Fibroblast of lung (primary cell): ENCODE results near the gene SEC61A1. TPM values are rescaled to one million over a fixed set of nuclear protein-coding genes. Genes with fewer than 3 reads are reported as not detected.

Source experiments
- DNase-seq, 2 donors: peaks; one replicate each; pipeline versions ENCODE4 v3.0.0 to v3.0.0-alpha.2; 2010; ENCODE audit warnings: low read depth in 2 of 2
- H2AFZ ChIP-seq: 2 replicates; pipeline ENCODE4 v1.5.1; 2012; ENCODE audit warnings: low read length, control low read depth, inconsistent platforms
- H3K27ac ChIP-seq: 2 replicates; pipeline ENCODE4 v1.5.1; 2011; ENCODE audit warnings: low read length, control low read depth; ENCODE audit not compliant: insufficient read depth
- H3K27me3 ChIP-seq: 2 replicates; pipeline ENCODE4 v1.5.1; 2011; ENCODE audit warnings: mild to moderate bottlenecking, low read length; ENCODE audit not compliant: control insufficient read depth, insufficient read depth
- H3K36me3 ChIP-seq: 2 replicates; pipeline ENCODE4 v1.5.1; 2011; ENCODE audit warnings: low read length; ENCODE audit not compliant: control insufficient read depth, insufficient read depth
- H3K4me1 ChIP-seq: 2 replicates; pipeline ENCODE4 v1.5.1; 2011; ENCODE audit warnings: low read length; ENCODE audit not compliant: control insufficient read depth, insufficient read depth; ENCODE audit errors: extremely low read depth
- H3K4me2 ChIP-seq: 2 replicates; pipeline ENCODE4 v1.5.1; 2011; ENCODE audit warnings: low read length, control low read depth; ENCODE audit not compliant: insufficient read depth; ENCODE audit errors: extremely low read depth
- H3K4me3 ChIP-seq, 4 experiments: fragments of 200-600 bp in 1 of 4; sonication (generic) in 1 of 4; replicated peaks in 1 of 4; 2 replicates each; pipeline ENCODE4 v1.5.1; 2011 to 2016; ENCODE audit warnings: low read length in 4 of 4, low read depth in 3 of 4, mild to moderate bottlenecking in 3 of 4, control low read depth in 2 of 4, inconsistent platforms in 1 of 4, mixed read lengths in 1 of 4; ENCODE audit not compliant: insufficient read depth in 1 of 4; ENCODE audit errors: control extremely low read depth in 1 of 4
- H3K79me2 ChIP-seq: 2 replicates; pipeline ENCODE4 v1.5.1; 2012; ENCODE audit warnings: mild to moderate bottlenecking, low read length, inconsistent platforms; ENCODE audit not compliant: control insufficient read depth, insufficient read depth
- H3K9ac ChIP-seq: 2 replicates; pipeline ENCODE4 v1.5.1; 2011; ENCODE audit warnings: mild to moderate bottlenecking, low read length, control low read depth; ENCODE audit not compliant: insufficient read depth
- H3K9me3 ChIP-seq: 2 replicates; pipeline ENCODE4 v1.5.1; 2012; ENCODE audit warnings: low read depth, low read length; ENCODE audit not compliant: control insufficient read depth, insufficient read depth
- H4K20me1 ChIP-seq: 2 replicates; pipeline ENCODE4 v1.5.1; 2011; ENCODE audit warnings: low read length; ENCODE audit not compliant: control insufficient read depth, insufficient read depth; ENCODE audit errors: extremely low read depth
- EZH2 ChIP-seq: IDR thresholded peaks from 2 replicates; pipeline ENCODE4 v1.5.1; 2012; ENCODE audit warnings: low read length, control low read depth, mild to moderate bottlenecking; ENCODE audit errors: missing control alignments
- polyA plus RNA-seq, 2 donors: library from polyadenylated mRNA; depleted of rRNA in 1 of 2; stranded (reverse) in 1 of 2; unstranded in 1 of 2; fragments of >200 nt; gene quantifications; 2 replicates each; pipeline ENCODE4 v1.2.1, GENCODE V29; 2011 to 2012; ENCODE audit warnings: missing spikeins in 1 of 2
- total RNA-seq: library from RNA; depleted of rRNA; stranded (reverse); fragments of >200 nt; gene quantifications from 2 replicates; pipeline ENCODE4 v1.2.1, GENCODE V29; 2014
- TF ChIP-seq, protein P1 (sequence below), 2 donors: IDR thresholded peaks in 1 of 2; conservative IDR thresholded peaks in 1 of 2; 1 replicate in 1 of 2; 2 replicates in 1 of 2; pipeline ENCODE4 v1.5.1; 2011 to 2012; ENCODE audit warnings: low read length in 2 of 2, control low read depth in 1 of 2, inconsistent platforms in 1 of 2, low read depth in 1 of 2, mild to moderate bottlenecking in 1 of 2

SEC61A1 gene
- total and polyA plus RNA-seq, 2 donors (not counting 1 experiment from before 2014, with no cell fraction given): 398 to 509 TPM

GRCh38 chr3:128050597-128050996, 1.6 kb upstream of the SEC61A1 start:
- no peaks in the 10 kb centered on the region for H3K9me3 ChIP-seq
- no peak for DNase-seq
- H3K27ac ChIP-seq: no peak overlapping the region
- H2AFZ ChIP-seq: no peak overlapping the region
- peaks cover 11% of the 10 kb centered on the region for H3K36me3 ChIP-seq
- H3K27me3 ChIP-seq: peaks cover 2% of the 10 kb centered on the region
- H4K20me1 ChIP-seq: no peaks in the 10 kb centered on the region
- H3K79me2 ChIP-seq: peaks cover 34% of the 10 kb centered on the region
- H3K4me2 ChIP-seq: no peak overlapping the region
- TF ChIP-seq, protein P1, sequence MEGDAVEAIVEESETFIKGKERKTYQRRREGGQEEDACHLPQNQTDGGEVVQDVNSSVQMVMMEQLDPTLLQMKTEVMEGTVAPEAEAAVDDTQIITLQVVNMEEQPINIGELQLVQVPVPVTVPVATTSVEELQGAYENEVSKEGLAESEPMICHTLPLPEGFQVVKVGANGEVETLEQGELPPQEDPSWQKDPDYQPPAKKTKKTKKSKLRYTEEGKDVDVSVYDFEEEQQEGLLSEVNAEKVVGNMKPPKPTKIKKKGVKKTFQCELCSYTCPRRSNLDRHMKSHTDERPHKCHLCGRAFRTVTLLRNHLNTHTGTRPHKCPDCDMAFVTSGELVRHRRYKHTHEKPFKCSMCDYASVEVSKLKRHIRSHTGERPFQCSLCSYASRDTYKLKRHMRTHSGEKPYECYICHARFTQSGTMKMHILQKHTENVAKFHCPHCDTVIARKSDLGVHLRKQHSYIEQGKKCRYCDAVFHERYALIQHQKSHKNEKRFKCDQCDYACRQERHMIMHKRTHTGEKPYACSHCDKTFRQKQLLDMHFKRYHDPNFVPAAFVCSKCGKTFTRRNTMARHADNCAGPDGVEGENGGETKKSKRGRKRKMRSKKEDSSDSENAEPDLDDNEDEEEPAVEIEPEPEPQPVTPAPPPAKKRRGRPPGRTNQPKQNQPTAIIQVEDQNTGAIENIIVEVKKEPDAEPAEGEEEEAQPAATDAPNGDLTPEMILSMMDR (conservative IDR thresholded peaks at IDR 0.05 in 1 of 2, IDR thresholded peaks at IDR 0.05 in 1 of 2; ENCODE audit: low read depth in 1 of 2, low read length in 2 of 2): no peak
- TF ChIP-seq EZH2: no peak
- peak overlapping the region in 1 of 4 experiments; percentile 90 for H3K4me3 ChIP-seq
- no peak overlapping the region for H3K9ac ChIP-seq
- peaks cover 6% of the 10 kb centered on the region for H3K4me1 ChIP-seq

GRCh38 chr3:128051459-128051836, 789 bp upstream of the SEC61A1 start:
- peak overlapping the region; percentile 82 for H3K27ac ChIP-seq
- H3K9ac ChIP-seq: peak overlapping the region; percentile 73
- peaks cover 42% of the 10 kb centered on the region for H3K79me2 ChIP-seq
- H3K9me3 ChIP-seq: no peaks in the 10 kb centered on the region
- peak overlapping the region; percentile 67 for H3K4me2 ChIP-seq
- no peaks in the 10 kb centered on the region for H4K20me1 ChIP-seq
- H3K4me3 ChIP-seq: peak overlapping the region; percentile 70 to 90 (median 82)
- H3K36me3 ChIP-seq: peaks cover 13% of the 10 kb centered on the region
- TF ChIP-seq, protein P1 (conservative IDR thresholded peaks at IDR 0.05 in 1 of 2, IDR thresholded peaks at IDR 0.05 in 1 of 2; ENCODE audit: low read depth in 1 of 2, low read length in 2 of 2): no peak
- no peak for TF ChIP-seq EZH2
- peak in 1 of 2 donors; percentile 38 for DNase-seq
- no peaks in the 10 kb centered on the region for H3K27me3 ChIP-seq
- peak overlapping the region; percentile 88 for H2AFZ ChIP-seq
- peaks cover 6% of the 10 kb centered on the region for H3K4me1 ChIP-seq

GRCh38 chr3:128052595-128053351, 536 bp downstream of the SEC61A1 start:
- Histone ChIP-seq H3K36me3 (peaks cover 17% of the 10 kb centered on the region), H2AFZ (no peak overlapping the region), H3K27me3 (no peaks in the 10 kb centered on the region), H3K4me2 (peak overlapping the region; percentile 99), H3K79me2 (peaks cover 51% of the 10 kb centered on the region), H3K9me3 (no peaks in the 10 kb centered on the region), H3K9ac (peak overlapping the region; percentile 97), H3K4me3 (peak overlapping the region; percentile 74 to 99 (median 96)), H3K4me1 (peaks cover 6% of the 10 kb centered on the region), H3K27ac (peak overlapping the region; percentile 98), H4K20me1 (no peaks in the 10 kb centered on the region)
- DNase-seq: peak in 1 of 2 donors; percentile 28
- TF ChIP-seq, protein P1 (conservative IDR thresholded peaks at IDR 0.05 in 1 of 2, IDR thresholded peaks at IDR 0.05 in 1 of 2; ENCODE audit: low read depth in 1 of 2, low read length in 2 of 2): no peak
- TF ChIP-seq EZH2: no peak
